ENCODE measurements around the gene ATE1.

Gene ATE1

GRCh38 chr10:121836171-121836570, 91.7 kb downstream of the ATE1 start:
- DNase-seq (ENCODE audit: low spot score), result no peak
- no peak for TF ChIP-seq CTCF (IDR thresholded peaks at IDR 0.05; ENCODE audit: borderline replicate concordance, control extremely low read depth, extremely low read depth, insufficient read depth, missing control alignments)
- in situ Hi-C loops (cut with MboI; ENCODE audit: low sequenced_read_pairs, unreplicated experiment), result no loop called here

GRCh38 chr10:121835376-121835775, 92.5 kb downstream of the ATE1 start:
- no peak for TF ChIP-seq CTCF (IDR thresholded peaks at IDR 0.05; ENCODE audit: borderline replicate concordance, control extremely low read depth, extremely low read depth, insufficient read depth, missing control alignments)
- DNase-seq (ENCODE audit: low spot score), result no peak
- in situ Hi-C loops (cut with MboI; ENCODE audit: low sequenced_read_pairs, unreplicated experiment), result no loop called here

GRCh38 chr10:121834757-121835156, 93.1 kb downstream of the ATE1 start:
- no peak for TF ChIP-seq CTCF (IDR thresholded peaks at IDR 0.05; ENCODE audit: borderline replicate concordance, control extremely low read depth, extremely low read depth, insufficient read depth, missing control alignments)
- DNase-seq (ENCODE audit: low spot score), result no peak
- in situ Hi-C loops (cut with MboI; ENCODE audit: low sequenced_read_pairs, unreplicated experiment), result no loop called here

GRCh38 chr10:121833387-121833786, 94.4 kb downstream of the ATE1 start:
- no peak for DNase-seq (ENCODE audit: low spot score)
- TF ChIP-seq CTCF (IDR thresholded peaks at IDR 0.05; ENCODE audit: borderline replicate concordance, control extremely low read depth, extremely low read depth, insufficient read depth, missing control alignments), result no peak
- in situ Hi-C loops (cut with MboI; ENCODE audit: low sequenced_read_pairs, unreplicated experiment), result no loop called here

GRCh38 chr10:121832647-121833046, 95.2 kb downstream of the ATE1 start:
- no peak for TF ChIP-seq CTCF (IDR thresholded peaks at IDR 0.05; ENCODE audit: borderline replicate concordance, control extremely low read depth, extremely low read depth, insufficient read depth, missing control alignments)
- in situ Hi-C loops (cut with MboI; ENCODE audit: low sequenced_read_pairs, unreplicated experiment), result no loop called here
- DNase-seq (ENCODE audit: low spot score), result no peak

GRCh38 chr10:121831777-121832176, 96.1 kb downstream of the ATE1 start:
- DNase-seq (ENCODE audit: low spot score), result no peak
- TF ChIP-seq CTCF (IDR thresholded peaks at IDR 0.05; ENCODE audit: borderline replicate concordance, control extremely low read depth, extremely low read depth, insufficient read depth, missing control alignments), result no peak
- in situ Hi-C loops (cut with MboI; ENCODE audit: low sequenced_read_pairs, unreplicated experiment), result no loop called here

GRCh38 chr10:121831237-121831636, 96.6 kb downstream of the ATE1 start:
- in situ Hi-C loops (cut with MboI; ENCODE audit: low sequenced_read_pairs, unreplicated experiment), result no loop called here
- no peak for DNase-seq (ENCODE audit: low spot score)
- TF ChIP-seq CTCF (IDR thresholded peaks at IDR 0.05; ENCODE audit: borderline replicate concordance, control extremely low read depth, extremely low read depth, insufficient read depth, missing control alignments), result no peak

Data from GM13976 (cell line).